ENCODE data around the gene TNS3. TPM values are rescaled to one million over a fixed set of nuclear protein-coding genes. Genes with fewer than 3 reads are reported as not detected.

The TNS3 gene
- total RNA-seq, 1 experiment from 2014 or later: 9.5 TPM

DNA sequence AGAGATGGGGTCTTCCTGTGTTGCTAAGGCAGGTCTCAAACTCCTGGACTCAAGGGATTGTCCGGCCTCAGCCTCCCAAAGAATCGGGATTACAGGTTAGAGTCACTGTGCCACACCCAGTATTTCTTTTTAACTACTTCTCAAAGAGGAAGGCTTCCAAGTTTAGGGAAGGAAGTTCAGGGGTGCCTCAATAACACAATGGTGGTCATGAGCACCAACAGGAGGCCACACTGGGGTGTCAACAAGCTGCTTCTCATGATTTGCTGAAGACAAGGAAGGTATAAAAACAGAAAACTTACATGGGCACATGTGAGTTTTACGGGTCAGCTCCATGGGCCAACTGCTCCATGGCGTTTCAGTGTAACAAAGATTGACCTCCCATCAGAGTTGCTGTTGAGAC lies 160.5 kb downstream of the TNS3 start:
- Histone ChIP-seq H3K23ac (ENCODE audit: insufficient read length, low read depth, low read length) (no peak overlapping the region), H4K91ac (ENCODE audit: insufficient read length, low read depth, low read length) (no peak overlapping the region), H2BK120ac (ENCODE audit: low read depth, low read length, poor library complexity, severe bottlenecking) (no peak overlapping the region), H3K79me2 (ENCODE audit: insufficient read depth, low read length) (no peaks in the 10 kb centered on the region), H2BK12ac (ENCODE audit: insufficient read length, low read depth, low read length) (no peak overlapping the region), H3K14ac (ENCODE audit: insufficient read depth, low read length) (no peak overlapping the region), H3K18ac (ENCODE audit: insufficient read length, low read depth, low read length) (no peak overlapping the region), H3K56ac (ENCODE audit: insufficient read length, low read depth, low read length) (no peak overlapping the region), H2BK20ac (ENCODE audit: low read depth, low read length, poor library complexity, severe bottlenecking) (no peak overlapping the region), H3K79me1 (ENCODE audit: insufficient read depth, low read depth, low read length, poor library complexity, severe bottlenecking) (no peaks in the 10 kb centered on the region), H4K8ac (replicated peaks; ENCODE audit: insufficient read length, low read depth, low read length) (no peak overlapping the region), H3K9me3 (ENCODE audit: control insufficient read depth, low read depth, low read length) (no peaks in the 10 kb centered on the region), H3K4ac (ENCODE audit: low read depth, low read length) (no peak overlapping the region), H2BK5ac (ENCODE audit: insufficient read length, low read length) (no peak overlapping the region), H3K9ac (ENCODE audit: extremely low read depth, insufficient read length, low read length) (no peak overlapping the region), H3T11ph (ENCODE audit: low read length) (no peak overlapping the region), H2BK15ac (ENCODE audit: low read depth, low read length) (no peak overlapping the region), H3K27ac (ENCODE audit: insufficient read length, low read depth, low read length) (no peak overlapping the region), H3K27me3 (ENCODE audit: insufficient read depth, low read length) (no peaks in the 10 kb centered on the region), H4K5ac (ENCODE audit: insufficient read length, low read depth, low read length) (no peak overlapping the region), H3K4me2 (ENCODE audit: insufficient read depth, insufficient read length, low read length) (no peak overlapping the region), H4K20me1 (ENCODE audit: control insufficient read depth, insufficient read depth, insufficient read length) (no peaks in the 10 kb centered on the region), H2AFZ (ENCODE audit: low read length) (no peak overlapping the region), H3K4me1 (ENCODE audit: insufficient read depth, low read length) (peaks cover 2% of the 10 kb centered on the region; the same call in 1 of the 2 replicates), H3K23me2 (ENCODE audit: insufficient read length, low read depth, low read length, poor library complexity, severe bottlenecking) (no peaks in the 10 kb centered on the region), H2AK5ac (ENCODE audit: insufficient read length, low read length) (no peak overlapping the region)
- Mint-ChIP-seq H3K27me3 (ENCODE audit: low read depth) (no peaks in the 10 kb centered on the region; the same call in 1 of the 2 replicates), H3K27ac (no peak overlapping the region), H3K4me3 (no peak overlapping the region), H3K36me3 (ENCODE audit: insufficient read depth in 1 of 3, low read depth in 3 of 3) (peaks cover 5 to 21% (median 14%) of the 10 kb centered on the region in 3 experiments; a peak in 5 of 7 replicates), H3K4me1 (peaks cover 10 to 11% of the 10 kb centered on the region in 2 experiments), H3K9me3 (no peaks in the 10 kb centered on the region)
- no peak for DNase-seq
- no CpG with 5 or more reads among the region's 4 CpGs for WGBS (ENCODE audit: extremely low coverage, insufficient read length, low lambda C conversion rate)
- TF ChIP-seq, protein P1, sequence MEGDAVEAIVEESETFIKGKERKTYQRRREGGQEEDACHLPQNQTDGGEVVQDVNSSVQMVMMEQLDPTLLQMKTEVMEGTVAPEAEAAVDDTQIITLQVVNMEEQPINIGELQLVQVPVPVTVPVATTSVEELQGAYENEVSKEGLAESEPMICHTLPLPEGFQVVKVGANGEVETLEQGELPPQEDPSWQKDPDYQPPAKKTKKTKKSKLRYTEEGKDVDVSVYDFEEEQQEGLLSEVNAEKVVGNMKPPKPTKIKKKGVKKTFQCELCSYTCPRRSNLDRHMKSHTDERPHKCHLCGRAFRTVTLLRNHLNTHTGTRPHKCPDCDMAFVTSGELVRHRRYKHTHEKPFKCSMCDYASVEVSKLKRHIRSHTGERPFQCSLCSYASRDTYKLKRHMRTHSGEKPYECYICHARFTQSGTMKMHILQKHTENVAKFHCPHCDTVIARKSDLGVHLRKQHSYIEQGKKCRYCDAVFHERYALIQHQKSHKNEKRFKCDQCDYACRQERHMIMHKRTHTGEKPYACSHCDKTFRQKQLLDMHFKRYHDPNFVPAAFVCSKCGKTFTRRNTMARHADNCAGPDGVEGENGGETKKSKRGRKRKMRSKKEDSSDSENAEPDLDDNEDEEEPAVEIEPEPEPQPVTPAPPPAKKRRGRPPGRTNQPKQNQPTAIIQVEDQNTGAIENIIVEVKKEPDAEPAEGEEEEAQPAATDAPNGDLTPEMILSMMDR (conservative IDR thresholded peaks at IDR 0.05): no peak
